ACC112 (cell line): ENCODE data around the gene ALKBH6.
"Not testable (repeated sequence)": the region's sequence is repeated elsewhere in the genome, so short reads cannot be mapped to it uniquely, and the experiment has no call there.

Experiments
- H2AFZ ChIP-seq: fragments of 200-600 bp; sonication (generic); one replicate; pipeline ENCODE4 v1.6.0; 2017; ENCODE audit warnings: antibody characterized with exemption, low read length; ENCODE audit not compliant: unreplicated experiment
- H3K27ac ChIP-seq: fragments of 200-600 bp; sonication (generic); 2 replicates; pipeline ENCODE4 v1.5.1; 2014; ENCODE audit warnings: low read depth, mild to moderate bottlenecking, antibody characterized with exemption, low read length, moderate library complexity
- H3K27me3 ChIP-seq: fragments of 200-600 bp; sonication (generic); 2 replicates; pipeline ENCODE4 v1.6.1; 2014; ENCODE audit warnings: mild to moderate bottlenecking, antibody characterized with exemption, low read length, moderate library complexity, mixed read lengths; ENCODE audit not compliant: insufficient read depth
- H3K36me3 ChIP-seq: fragments of 200-600 bp; sonication (generic); 2 replicates; pipeline ENCODE4 v1.6.1; 2016; ENCODE audit warnings: mild to moderate bottlenecking, antibody characterized with exemption, low read length, moderate library complexity, mixed read lengths; ENCODE audit not compliant: insufficient read depth
- H3K4me1 ChIP-seq: fragments of 200-600 bp; sonication (generic); one replicate; pipeline ENCODE4 v1.6.1; 2016; ENCODE audit warnings: low read length, mixed read lengths; ENCODE audit not compliant: insufficient read depth, unreplicated experiment, control insufficient read depth
- H3K4me3 ChIP-seq: fragments of 200-600 bp; sonication (generic); 2 replicates; pipeline ENCODE4 v1.5.1; 2014; ENCODE audit warnings: mild to moderate bottlenecking, low read depth, low read length
- H3K79me2 ChIP-seq: fragments of 200-600 bp; sonication (generic); one replicate; pipeline ENCODE4 v1.6.0; 2016; ENCODE audit warnings: low read length; ENCODE audit not compliant: control insufficient read depth, unreplicated experiment, insufficient read depth

The ALKBH6 gene

GRCh38 chr19:36049080-36049698, 35.2 kb upstream of the ALKBH6 start:
- Histone ChIP-seq H2AFZ (no peak overlapping the region), H3K4me1 (peaks cover 9% of the 10 kb centered on the region), H3K79me2 (no peaks in the 10 kb centered on the region), H3K36me3 (no peaks in the 10 kb centered on the region), H3K27ac (no peak overlapping the region), H3K27me3 (no peaks in the 10 kb centered on the region), H3K4me3 (no peak overlapping the region)

DNA sequence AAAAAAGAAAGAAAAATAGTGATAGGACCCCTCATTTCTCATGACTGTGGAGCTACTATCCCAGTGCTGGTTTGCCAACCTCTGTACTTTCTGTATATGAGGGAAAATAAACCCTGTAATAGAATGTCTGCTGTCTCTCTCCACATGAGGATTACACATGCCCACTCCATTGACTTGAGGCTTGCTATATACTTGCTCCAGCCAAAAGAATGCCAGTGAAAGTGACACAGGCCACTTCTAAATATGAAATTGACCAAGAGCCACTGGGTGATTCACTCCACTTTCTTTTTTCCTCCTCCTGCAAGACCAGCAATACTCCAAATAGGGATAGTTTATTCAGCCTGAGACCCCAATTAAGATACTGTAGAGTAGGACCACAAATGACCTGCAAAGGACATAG, 33.8 kb upstream of the ALKBH6 start:
- no peak overlapping the region for H3K4me3 ChIP-seq
- H2AFZ ChIP-seq = no peak overlapping the region
- H3K4me1 ChIP-seq = peaks cover 7% of the 10 kb centered on the region
- no peaks in the 10 kb centered on the region for H3K79me2 ChIP-seq
- H3K36me3 ChIP-seq = no peaks in the 10 kb centered on the region
- no peaks in the 10 kb centered on the region for H3K27me3 ChIP-seq
- H3K27ac ChIP-seq = no peak overlapping the region

- no peak overlapping the region for H3K4me3 ChIP-seq
- H2AFZ ChIP-seq = no peak overlapping the region
- H3K36me3 ChIP-seq = no peaks in the 10 kb centered on the region
- no peaks in the 10 kb centered on the region for H3K27me3 ChIP-seq
- no peaks in the 10 kb centered on the region for H3K79me2 ChIP-seq
- peaks cover 13% of the 10 kb centered on the region for H3K4me1 ChIP-seq
- H3K27ac ChIP-seq = no peak overlapping the region
These were observed 32.5 kb upstream of the ALKBH6 start for GRCh38 chr19:36046443-36047050.

- H3K4me3 ChIP-seq = no peak overlapping the region
- H3K27me3 ChIP-seq = no peaks in the 10 kb centered on the region
- peaks cover 17% of the 10 kb centered on the region for H3K4me1 ChIP-seq
- no peaks in the 10 kb centered on the region for H3K36me3 ChIP-seq
- H3K79me2 ChIP-seq = no peaks in the 10 kb centered on the region
- H3K27ac ChIP-seq = no peak overlapping the region
- no peak overlapping the region for H2AFZ ChIP-seq
These were observed 29.9 kb upstream of the ALKBH6 start for GRCh38 chr19:36043952-36044351.

DNA sequence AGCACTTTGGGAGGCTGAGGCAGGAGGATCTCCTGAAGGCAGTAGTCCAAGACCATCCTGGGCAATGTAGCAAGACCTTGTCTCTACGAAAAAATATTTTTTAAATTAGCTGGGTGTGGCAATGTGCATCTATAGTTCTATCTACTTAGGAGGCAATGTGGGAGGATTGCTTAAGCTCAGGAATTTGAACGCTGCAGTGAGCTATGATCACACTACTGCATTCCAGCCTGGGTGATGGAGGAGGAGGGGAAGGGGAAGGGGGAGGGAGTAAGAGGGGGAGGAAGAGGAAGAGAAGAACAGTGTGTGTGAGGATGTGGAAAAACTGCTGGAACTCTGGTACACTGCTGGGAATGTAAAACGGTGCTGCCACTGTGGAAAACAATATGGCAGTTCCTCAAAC, 27.8 kb upstream of the ALKBH6 start:
- Histone ChIP-seq H3K79me2 (no peaks in the 10 kb centered on the region), H3K4me3 (no peak overlapping the region), H2AFZ (no peak overlapping the region), H3K27ac (0 out of 2 replicates have a peak overlapping the region, but pooled peaks have one; percentile 39), H3K27me3 (no peaks in the 10 kb centered on the region), H3K36me3 (no peaks in the 10 kb centered on the region), H3K4me1 (peaks cover 17% of the 10 kb centered on the region)

- H3K36me3 ChIP-seq, H2AFZ ChIP-seq, H3K79me2 ChIP-seq, H3K27me3 ChIP-seq, H3K4me3 ChIP-seq: not testable (repeated sequence)
- Histone ChIP-seq H3K4me1 (peaks cover 13% of the 10 kb centered on the region), H3K27ac (peak overlapping the region; percentile 39; the same call in 1 of the 2 replicates)
These were observed 27.1 kb upstream of the ALKBH6 start for GRCh38 chr19:36041092-36041491.

DNA sequence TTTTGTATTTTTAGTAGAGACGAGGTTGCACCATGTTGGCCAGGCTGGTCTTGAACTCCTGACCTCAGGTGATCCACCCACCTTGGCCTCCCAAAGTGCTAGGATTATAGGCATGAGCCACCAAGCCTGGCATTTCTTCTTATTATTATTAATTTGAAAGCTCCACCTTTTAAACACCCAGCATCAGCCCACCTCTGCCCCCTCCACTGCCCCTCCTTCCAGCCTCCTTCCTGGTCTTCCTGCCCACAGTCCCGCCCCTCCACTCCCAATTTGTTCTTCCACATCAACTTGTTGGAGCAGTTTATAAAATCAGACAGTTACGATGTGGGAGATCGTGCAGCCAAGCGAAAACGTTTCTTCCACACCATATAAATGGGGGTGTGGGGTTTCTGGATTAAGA, 26.5 kb upstream of the ALKBH6 start:
- H3K27me3 ChIP-seq = no peaks in the 10 kb centered on the region
- H3K36me3 ChIP-seq = no peaks in the 10 kb centered on the region
- no peak overlapping the region for H2AFZ ChIP-seq
- no peak overlapping the region for H3K4me3 ChIP-seq
- H3K27ac ChIP-seq = no peak overlapping the region
- H3K4me1 ChIP-seq = peaks cover 13% of the 10 kb centered on the region
- no peaks in the 10 kb centered on the region for H3K79me2 ChIP-seq

DNA sequence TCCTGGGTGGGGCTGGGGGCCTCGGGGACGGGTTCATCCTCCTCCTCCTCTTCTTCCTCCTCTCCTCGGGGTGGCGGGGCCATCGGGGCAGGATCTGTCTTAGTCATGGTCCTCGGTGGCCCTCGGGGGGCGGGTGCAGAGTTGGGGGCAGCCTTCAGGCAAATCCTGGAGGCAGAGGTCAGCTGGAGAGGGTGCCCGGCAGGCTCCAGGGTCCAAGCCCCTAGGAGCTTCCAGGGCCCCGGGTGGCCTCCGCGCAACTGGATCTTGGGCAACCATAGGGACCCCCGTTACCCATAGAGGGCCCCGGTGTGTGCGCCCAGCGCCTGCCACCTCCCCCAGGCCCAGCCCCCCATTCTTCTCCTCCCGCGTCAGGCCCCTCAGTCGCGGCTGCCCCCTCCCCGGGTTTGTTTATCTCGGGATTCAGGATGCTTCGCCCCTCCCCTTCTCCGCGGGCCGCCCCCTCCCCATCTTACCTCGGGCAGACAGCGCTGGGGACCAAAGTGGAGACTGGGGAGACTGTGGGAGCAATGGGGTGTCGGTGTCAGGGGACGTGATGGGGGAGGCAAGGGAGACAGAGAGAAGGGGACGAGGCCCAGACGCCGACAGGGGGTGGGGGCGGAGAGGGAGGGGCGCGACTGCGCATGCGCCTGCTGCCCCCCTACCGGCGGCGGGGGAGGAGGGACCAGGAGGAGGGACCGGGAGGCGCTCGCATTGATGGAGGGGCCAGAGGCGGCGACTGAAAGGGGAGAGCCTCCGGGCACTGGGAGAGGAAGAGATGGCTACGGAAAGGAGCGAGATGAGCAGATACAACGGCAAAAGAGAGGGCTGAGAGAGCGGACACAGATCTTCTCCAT, 18.5 kb upstream of the ALKBH6 start, which contains the start of gene CLIP3:
Gene CLIP3 (minus strand): TSS at position 623 of the 854 bp plus-strand sequence. CDS start 516 bp downstream, at position 107.
- H3K36me3 ChIP-seq = no peaks in the 10 kb centered on the region
- H3K4me1 ChIP-seq = no peaks in the 10 kb centered on the region
- no peaks in the 10 kb centered on the region for H3K79me2 ChIP-seq
- no peak within 1 kb of the TSS for H2AFZ ChIP-seq
- peak within 1 kb of the TSS; percentile 94 for H3K4me3 ChIP-seq
- H3K27ac ChIP-seq = no peak within 1 kb of the TSS
- no peaks in the 10 kb centered on the region for H3K27me3 ChIP-seq

DNA sequence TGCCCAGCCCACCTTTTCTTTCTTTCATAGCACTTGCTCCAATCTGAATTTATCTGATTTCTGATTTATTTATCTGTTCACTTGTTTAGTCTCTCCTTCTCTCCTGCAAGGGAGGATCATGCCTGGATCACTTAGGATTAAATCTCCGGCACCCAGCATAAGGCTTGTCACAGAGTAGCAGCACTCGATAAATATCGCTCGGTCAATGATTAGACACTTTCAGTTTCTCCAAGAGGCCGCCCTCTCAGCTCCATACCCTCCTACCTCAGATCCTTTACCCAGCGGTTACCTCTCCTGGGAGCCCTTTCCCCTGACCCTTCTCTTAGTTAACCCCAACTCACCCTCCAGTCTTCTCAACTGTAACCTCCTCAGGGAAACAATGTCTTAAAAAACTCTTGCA, 17.3 kb upstream of the ALKBH6 start:
- Histone ChIP-seq H3K4me1 (no peaks in the 10 kb centered on the region), H2AFZ (no peak overlapping the region), H3K4me3 (no peak overlapping the region), H3K27ac (no peak overlapping the region), H3K79me2 (no peaks in the 10 kb centered on the region), H3K27me3 (no peaks in the 10 kb centered on the region), H3K36me3 (no peaks in the 10 kb centered on the region)

DNA sequence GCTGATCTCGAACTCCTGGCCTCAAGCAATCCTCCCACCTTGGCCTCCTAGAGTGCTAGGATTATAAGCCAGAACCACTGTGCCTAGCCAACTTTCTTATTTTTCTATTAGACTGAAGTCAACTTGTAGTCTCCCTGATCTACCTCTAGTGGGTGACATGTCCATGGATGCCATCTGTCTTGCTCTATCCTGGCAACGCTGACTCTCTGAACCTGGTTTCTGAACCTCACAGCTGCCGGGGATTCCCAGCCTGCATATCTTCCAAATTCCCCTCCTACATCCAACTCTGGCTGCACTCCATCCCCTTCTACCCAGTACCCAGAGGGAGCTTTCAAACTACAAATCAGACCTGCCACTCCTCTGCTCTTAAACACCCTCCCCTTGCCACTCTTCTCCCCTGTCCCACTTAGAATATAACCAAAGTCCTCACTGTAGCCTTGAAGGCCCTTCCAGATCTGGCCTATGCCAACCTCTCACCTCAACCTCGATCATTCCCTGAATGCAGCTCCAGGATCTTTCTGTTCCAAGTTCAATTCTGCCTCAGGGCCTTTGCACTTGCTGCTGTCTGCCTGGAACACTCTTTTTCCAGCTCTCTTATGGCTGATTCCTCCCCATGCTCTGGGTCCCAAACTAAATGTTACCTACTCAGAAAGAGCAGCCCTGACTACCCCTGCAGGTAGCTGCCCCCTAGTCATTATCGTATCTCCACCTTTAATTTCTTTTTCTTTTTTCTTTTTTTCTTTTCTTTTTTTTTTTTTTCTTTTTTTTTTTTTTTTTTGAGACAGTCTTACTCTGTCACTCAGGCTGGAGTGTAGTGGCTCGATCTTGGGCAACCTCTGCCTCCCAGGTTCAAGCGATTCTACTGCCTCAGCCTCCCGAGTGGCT, 16.5 kb upstream of the ALKBH6 start:
- H3K4me3 ChIP-seq = no peak overlapping the region
- no peaks in the 10 kb centered on the region for H3K4me1 ChIP-seq
- H3K36me3 ChIP-seq = no peaks in the 10 kb centered on the region
- H2AFZ ChIP-seq = no peak overlapping the region
- no peaks in the 10 kb centered on the region for H3K79me2 ChIP-seq
- H3K27ac ChIP-seq = no peak overlapping the region
- no peaks in the 10 kb centered on the region for H3K27me3 ChIP-seq
